Upper lobe of left lung (tissue), 4 donors: ENCODE results near the gene NRDC.

Experiments used
- CTCF ChIP-seq, 6 experiments: fragments of 450-650 bp in 4 of 6; fragments of 200-600 bp in 2 of 6; sonication (generic) in 2 of 6; IDR thresholded peaks; one replicate each; pipeline ENCODE4 v1.5.1; 2016 to 2019; ENCODE audit warnings: antibody characterized with exemption in 6 of 6
- EP300 ChIP-seq, 4 donors: sonication (generic); formaldehyde crosslinking; IDR thresholded peaks; one replicate each; pipeline ENCODE4 v1.5.1; 2017; ENCODE audit warnings: antibody characterized with exemption in 4 of 4, control low read depth in 2 of 4
- POLR2A ChIP-seq, 4 donors: fragments of 450-650 bp; IDR thresholded peaks; one replicate each; pipeline ENCODE4 v1.5.1; 2016 to 2017; ENCODE audit warnings: antibody characterized with exemption in 4 of 4, mild to moderate bottlenecking in 2 of 4
- POLR2AphosphoS5 ChIP-seq, 2 donors: sonication (generic); formaldehyde crosslinking; IDR thresholded peaks; one replicate each; pipeline ENCODE4 v1.5.1; 2017; ENCODE audit warnings: antibody characterized with exemption in 2 of 2

GRCh38 chr1:51745304-51745570 is 133.3 kb downstream of the NRDC start:
- TF ChIP-seq POLR2A (IDR thresholded peaks at IDR 0.05) (no peak), CTCF (IDR thresholded peaks at IDR 0.05) (no peak), POLR2AphosphoS5 (IDR thresholded peaks at IDR 0.05) (no peak), EP300 (IDR thresholded peaks at IDR 0.05) (no peak)
